ENCODE measurements around the gene CPE.

The CPE gene

DNA sequence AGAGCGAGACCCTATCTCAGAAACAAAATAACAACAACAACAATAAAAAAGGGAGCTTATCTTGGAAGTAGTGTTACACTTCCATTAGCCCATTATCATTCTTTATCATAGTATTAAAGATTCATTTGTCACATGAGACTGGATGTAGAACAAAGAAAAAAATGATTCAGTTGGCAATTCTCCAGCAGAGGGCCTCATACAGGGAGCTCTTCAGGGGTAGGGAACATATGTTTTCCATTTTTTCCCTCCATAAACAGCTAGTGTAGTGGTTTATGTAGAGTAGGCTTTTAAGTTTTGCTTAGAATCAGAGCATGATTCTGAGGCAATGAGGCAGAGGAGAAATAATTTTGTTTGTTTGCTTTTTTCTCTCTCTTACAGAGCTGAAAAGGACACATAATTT lies 5.8 kb downstream of the CPE start:
- Histone ChIP-seq H3K36me3 (replicated peaks; ENCODE audit: low read depth, low read length) (no peaks in the 10 kb centered on the region), H2AFZ (ENCODE audit: low read depth, low read length) (no peak overlapping the region), H4K20me1 (ENCODE audit: insufficient read depth, low read length) (no peaks in the 10 kb centered on the region), H3K9me3 (ENCODE audit: insufficient read depth, low read length) (no peaks in the 10 kb centered on the region), H3K4me2 (ENCODE audit: low read length) (no peak overlapping the region), H3K9ac (ENCODE audit: low read length) (no peak overlapping the region), H3K79me2 (ENCODE audit: low read length) (no peaks in the 10 kb centered on the region), H3K4me3 (ENCODE audit: low read length) (no peak overlapping the region), H3K27ac (ENCODE audit: low read length) (no peak overlapping the region), H3K27me3 (ENCODE audit: low read depth, low read length) (no peaks in the 10 kb centered on the region), H3K4me1 (ENCODE audit: low read length) (no peaks in the 10 kb centered on the region)
- TF ChIP-seq CTCF (IDR thresholded peaks at IDR 0.05; ENCODE audit: low read depth, low read length) (peak; percentile 46), EZH2phosphoT487 (IDR thresholded peaks at IDR 0.05; ENCODE audit: low read depth) (no peak)

DNA sequence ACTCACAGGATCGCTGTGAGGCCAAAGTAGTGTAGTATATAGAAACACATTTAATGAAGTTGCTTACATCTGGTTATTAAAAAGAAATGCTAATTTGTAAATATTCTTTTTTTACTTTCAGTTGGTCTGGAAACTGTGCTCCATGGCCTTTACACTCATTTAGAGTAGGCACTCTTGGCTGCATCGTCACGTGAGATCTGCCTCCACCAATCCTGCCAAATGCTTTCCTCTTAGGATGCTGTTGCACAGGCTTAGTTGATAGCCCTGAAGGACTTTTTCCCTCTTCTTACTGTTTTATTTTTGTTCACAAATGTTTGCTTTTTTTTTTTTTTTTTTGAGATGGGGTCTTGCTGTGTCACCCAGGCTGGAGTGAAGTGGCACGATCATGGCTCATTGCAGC lies 6.3 kb downstream of the CPE start:
- no peak for TF ChIP-seq EZH2phosphoT487 (IDR thresholded peaks at IDR 0.05; ENCODE audit: low read depth)
- no peak for TF ChIP-seq CTCF (IDR thresholded peaks at IDR 0.05; ENCODE audit: low read depth, low read length)
- H3K4me2 ChIP-seq (ENCODE audit: low read length): no peak overlapping the region
- no peak overlapping the region for H3K9ac ChIP-seq (ENCODE audit: low read length)
- H3K9me3 ChIP-seq (ENCODE audit: insufficient read depth, low read length): no peaks in the 10 kb centered on the region
- no peaks in the 10 kb centered on the region for H3K27me3 ChIP-seq (ENCODE audit: low read depth, low read length)
- H3K79me2 ChIP-seq (ENCODE audit: low read length): no peaks in the 10 kb centered on the region
- no peaks in the 10 kb centered on the region for H3K36me3 ChIP-seq (replicated peaks; ENCODE audit: low read depth, low read length)
- H4K20me1 ChIP-seq (ENCODE audit: insufficient read depth, low read length): no peaks in the 10 kb centered on the region
- no peak overlapping the region for H2AFZ ChIP-seq (ENCODE audit: low read depth, low read length)
- H3K27ac ChIP-seq (ENCODE audit: low read length): no peak overlapping the region
- no peaks in the 10 kb centered on the region for H3K4me1 ChIP-seq (ENCODE audit: low read length)
- no peak overlapping the region for H3K4me3 ChIP-seq (ENCODE audit: low read length)

DNA sequence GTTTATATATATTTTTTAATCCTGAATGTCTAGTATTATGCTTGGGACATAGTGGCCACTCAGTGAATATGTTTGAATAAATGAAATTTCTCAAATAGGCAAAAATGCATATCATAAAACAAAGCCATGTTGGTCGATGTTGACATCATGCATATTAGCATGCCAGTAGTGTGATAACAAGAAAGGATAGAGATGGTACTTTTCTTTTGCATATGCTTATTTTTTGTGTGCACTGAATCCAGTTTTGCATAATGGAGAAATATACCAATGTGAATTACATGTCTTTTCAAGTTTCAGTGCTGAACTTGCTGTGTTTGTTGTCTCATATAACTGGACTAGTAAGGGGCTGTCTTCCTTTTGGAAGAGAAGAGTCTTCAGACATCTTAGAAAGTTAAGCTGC lies 7.5 kb downstream of the CPE start:
- Histone ChIP-seq H3K79me2 (ENCODE audit: low read length) (no peaks in the 10 kb centered on the region), H3K9me3 (ENCODE audit: insufficient read depth, low read length) (no peaks in the 10 kb centered on the region), H3K27me3 (ENCODE audit: low read depth, low read length) (no peaks in the 10 kb centered on the region), H3K36me3 (replicated peaks; ENCODE audit: low read depth, low read length) (no peaks in the 10 kb centered on the region), H3K4me1 (ENCODE audit: low read length) (no peaks in the 10 kb centered on the region), H3K4me2 (ENCODE audit: low read length) (no peak overlapping the region), H2AFZ (ENCODE audit: low read depth, low read length) (no peak overlapping the region), H3K27ac (ENCODE audit: low read length) (no peak overlapping the region), H3K4me3 (ENCODE audit: low read length) (no peak overlapping the region), H3K9ac (ENCODE audit: low read length) (no peak overlapping the region), H4K20me1 (ENCODE audit: insufficient read depth, low read length) (no peaks in the 10 kb centered on the region)
- TF ChIP-seq EZH2phosphoT487 (IDR thresholded peaks at IDR 0.05; ENCODE audit: low read depth) (no peak), CTCF (IDR thresholded peaks at IDR 0.05; ENCODE audit: low read depth, low read length) (no peak)

DNA sequence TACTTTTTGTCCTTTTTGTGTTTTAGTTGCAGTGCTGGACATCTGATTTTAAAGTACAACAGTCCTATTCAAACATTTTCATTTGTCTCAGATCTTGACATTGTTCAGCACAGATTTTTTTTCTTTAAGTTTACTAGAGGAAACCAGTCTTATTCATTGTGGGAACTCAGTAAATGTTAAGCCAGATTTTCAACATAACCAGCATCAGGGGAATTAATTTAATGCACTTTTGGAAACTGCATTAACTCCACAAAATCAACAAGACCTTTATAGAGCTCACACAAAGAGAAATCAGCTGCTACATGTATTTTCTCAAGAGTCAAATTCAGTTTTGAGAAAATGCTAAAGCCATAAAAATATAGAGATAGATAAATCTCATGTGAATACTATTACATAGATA lies 9.9 kb downstream of the CPE start:
- H3K79me2 ChIP-seq (ENCODE audit: low read length): no peaks in the 10 kb centered on the region
- no peaks in the 10 kb centered on the region for H3K4me1 ChIP-seq (ENCODE audit: low read length)
- no peak overlapping the region for H3K4me2 ChIP-seq (ENCODE audit: low read length)
- no peaks in the 10 kb centered on the region for H4K20me1 ChIP-seq (ENCODE audit: insufficient read depth, low read length)
- H3K9ac ChIP-seq (ENCODE audit: low read length): no peak overlapping the region
- H3K27me3 ChIP-seq (ENCODE audit: low read depth, low read length): no peaks in the 10 kb centered on the region
- TF ChIP-seq CTCF (IDR thresholded peaks at IDR 0.05; ENCODE audit: low read depth, low read length) (no peak), EZH2phosphoT487 (IDR thresholded peaks at IDR 0.05; ENCODE audit: low read depth) (no peak)
- no peaks in the 10 kb centered on the region for H3K36me3 ChIP-seq (replicated peaks; ENCODE audit: low read depth, low read length)
- no peak overlapping the region for H3K4me3 ChIP-seq (ENCODE audit: low read length)
- no peak overlapping the region for H3K27ac ChIP-seq (ENCODE audit: low read length)
- H3K9me3 ChIP-seq (ENCODE audit: insufficient read depth, low read length): no peaks in the 10 kb centered on the region
- no peak overlapping the region for H2AFZ ChIP-seq (ENCODE audit: low read depth, low read length)
